ENCODE data around the gene TMEM207.

- TF ChIP-seq CTCF (IDR thresholded peaks at IDR 0.05) (no peak), POLR2AphosphoS5 (IDR thresholded peaks at IDR 0.05) (no peak), POLR2A (IDR thresholded peaks at IDR 0.05) (no peak)
These were observed 51.8 kb downstream of the TMEM207 start for GRCh38 chr3:190397889-190398288.
